Endothelial cell of umbilical vein (primary cell): Measurements from ENCODE around the gene NDUFB10.

Experiments
- MAX ChIP-seq: IDR thresholded peaks from 2 replicates; pipeline ENCODE4 v1.6.1; 2011; ENCODE audit not compliant: insufficient read depth, insufficient read length
- POLR2A ChIP-seq: IDR thresholded peaks from 2 replicates; pipeline ENCODE4 v1.6.1; 2012; ENCODE audit warnings: low read depth, mild to moderate bottlenecking, control low read depth, low read length

GRCh38 chr16:2001456-2002355, 42.4 kb downstream of the NDUFB10 start:
- TF ChIP-seq MAX (no peak), POLR2A (no peak)
